ENCODE measurements around the gene SMARCD2. TPM values are rescaled to one million over a fixed set of nuclear protein-coding genes. Genes with fewer than 3 reads are reported as not detected.
A peak's percentile ranks its signal among the peaks of the same experiment; 100 is the strongest.

SMARCD2 gene
- total RNA-seq, 2 donors from 2014 or later = 82.7 to 112 TPM

DNA sequence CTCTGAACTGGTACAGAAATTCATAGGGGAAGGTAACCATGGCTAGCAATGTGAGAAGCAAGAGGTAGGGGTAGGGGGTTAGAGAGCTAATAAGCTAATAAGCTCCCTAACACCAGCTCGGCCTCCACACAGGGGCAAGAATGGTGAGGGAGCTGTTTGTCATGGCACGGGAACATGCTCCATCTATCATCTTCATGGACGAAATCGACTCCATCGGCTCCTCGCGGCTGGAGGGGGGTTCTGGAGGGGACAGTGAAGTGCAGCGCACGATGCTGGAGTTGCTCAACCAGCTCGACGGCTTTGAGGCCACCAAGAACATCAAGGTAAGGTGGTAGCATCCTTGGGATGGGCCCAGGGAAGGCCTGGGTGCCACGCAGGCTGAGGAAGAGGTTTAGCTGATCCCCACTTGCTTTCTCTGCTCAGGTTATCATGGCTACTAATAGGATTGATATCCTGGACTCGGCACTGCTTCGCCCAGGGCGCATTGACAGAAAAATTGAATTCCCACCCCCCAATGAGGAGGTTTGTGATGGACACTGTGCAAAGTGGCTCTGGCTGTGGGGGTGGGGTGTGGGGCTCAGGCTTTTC is 11.5 kb downstream of the SMARCD2 start:
- Mint-ChIP-seq H3K4me3 (peak overlapping the region; percentile 91), H3K27me3 (no peaks in the 10 kb centered on the region), H3K4me1 (peaks cover 26% of the 10 kb centered on the region)

GRCh38 chr17:63830278-63830677 is 12.2 kb downstream of the SMARCD2 start:
- H3K36me3 Mint-ChIP-seq (ENCODE audit: low read depth) = peaks cover 100% of the 10 kb centered on the region
- H3K27me3 Mint-ChIP-seq = no peaks in the 10 kb centered on the region
- peak overlapping the region; percentile 80 for H3K27ac Mint-ChIP-seq
- H3K4me1 Mint-ChIP-seq = peaks cover 30% of the 10 kb centered on the region
- no peak for ATAC-seq (replicated peaks)
- no peaks in the 10 kb centered on the region for H3K9me3 Mint-ChIP-seq
- H3K4me3 Mint-ChIP-seq = peak overlapping the region; percentile 91

More for the DNA sequence above, 11.5 kb downstream of the SMARCD2 start:
- peaks cover 100% of the 10 kb centered on the region for H3K36me3 Mint-ChIP-seq (ENCODE audit: low read depth)
- H3K9me3 Mint-ChIP-seq = no peaks in the 10 kb centered on the region
- ATAC-seq (replicated peaks) = no peak
- H3K27ac Mint-ChIP-seq = peak overlapping the region; percentile 80

DNA sequence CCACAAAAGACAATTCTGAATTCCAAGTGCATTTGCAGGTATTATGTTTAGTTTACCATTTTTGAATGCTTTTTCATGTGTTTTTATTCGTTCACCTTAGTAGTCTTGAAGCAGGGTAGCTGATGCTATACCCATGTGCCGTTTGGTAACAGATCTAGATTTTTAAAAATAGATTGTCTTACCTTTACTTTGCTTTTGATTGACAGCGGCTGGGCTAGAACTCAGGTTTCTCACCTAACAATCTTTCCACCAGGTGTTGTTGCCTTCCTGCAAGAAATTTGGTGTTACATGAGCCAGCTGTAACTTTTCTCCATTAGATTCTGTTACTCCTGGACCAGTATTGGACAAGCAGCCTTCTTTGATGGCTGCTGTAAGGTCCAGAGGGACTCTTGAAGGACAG is 13.5 kb downstream of the SMARCD2 start:
- Mint-ChIP-seq H3K4me1 (peaks cover 39% of the 10 kb centered on the region), H3K9me3 (no peaks in the 10 kb centered on the region), H3K4me3 (peak overlapping the region; percentile 91), H3K36me3 (ENCODE audit: low read depth) (peaks cover 100% of the 10 kb centered on the region), H3K27me3 (no peaks in the 10 kb centered on the region), H3K27ac (peak overlapping the region; percentile 80)
- no peak for ATAC-seq (replicated peaks)

- ATAC-seq (replicated peaks) = no peak
- Mint-ChIP-seq H3K27me3 (no peaks in the 10 kb centered on the region), H3K27ac (peak overlapping the region; percentile 98), H3K36me3 (ENCODE audit: low read depth) (peaks cover 100% of the 10 kb centered on the region), H3K9me3 (no peaks in the 10 kb centered on the region), H3K4me3 (peak overlapping the region; percentile 91), H3K4me1 (peaks cover 44% of the 10 kb centered on the region)
Measured at GRCh38 chr17:63827801-63828221, 14.7 kb downstream of the SMARCD2 start.

DNA sequence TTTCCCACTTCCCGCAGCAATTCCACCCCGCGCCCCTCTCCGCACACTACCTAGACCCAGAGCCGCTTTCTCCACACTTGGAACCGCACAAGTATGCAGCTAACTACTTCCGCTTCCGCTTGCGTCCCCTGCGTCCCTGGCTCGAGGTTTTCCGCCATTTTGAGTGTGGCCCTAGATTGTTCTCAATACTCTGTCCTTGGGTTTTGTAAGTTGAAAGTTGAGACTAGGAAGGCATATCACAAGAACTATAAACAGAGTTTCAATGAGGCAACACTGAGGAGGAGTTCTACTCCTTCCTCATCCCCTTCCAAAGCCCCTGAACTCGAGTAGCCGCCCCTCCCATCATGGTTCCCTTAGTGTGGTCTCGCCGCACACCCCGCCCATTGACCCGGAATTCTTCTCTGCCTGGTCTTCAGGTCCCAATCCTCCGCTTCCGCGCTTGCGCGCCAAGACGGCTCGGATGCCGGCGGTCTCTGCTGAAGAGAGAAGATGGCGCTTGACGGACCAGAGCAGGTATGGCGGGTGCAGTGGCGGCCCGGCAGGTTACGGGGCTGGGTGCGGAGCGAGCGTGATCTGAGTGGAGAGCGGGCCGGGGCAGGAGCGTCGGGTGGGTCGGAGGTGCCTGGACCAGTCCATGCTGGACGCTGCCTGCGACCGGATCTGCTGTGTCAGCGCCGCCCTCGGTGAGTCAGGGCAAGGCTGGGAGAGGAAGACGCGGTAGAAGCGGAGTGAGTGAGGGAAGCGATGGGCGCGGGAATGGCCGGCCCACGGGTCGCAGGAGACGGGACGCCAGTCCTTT is 15.3 kb downstream of the SMARCD2 start, which contains the start of the genes FTSJ3 and PSMC5:
Gene FTSJ3 (minus strand): TSS at position 662 of the 799 bp plus-strand sequence. CDS start 761 bp downstream, outside the sequence.
Gene PSMC5 (plus strand): TSS at position 430 of the 799 bp plus-strand sequence. CDS start 60 bp downstream, at position 490.
- Mint-ChIP-seq H3K4me1 (peaks cover 45% of the 10 kb centered on the region), H3K36me3 (ENCODE audit: low read depth) (peaks cover 100% of the 10 kb centered on the region), H3K27ac (peak within 1 kb of the TSS; percentile 98), H3K27me3 (no peaks in the 10 kb centered on the region), H3K4me3 (peak within 1 kb of the TSS; percentile 91), H3K9me3 (no peaks in the 10 kb centered on the region)
- peak; percentile 96 for ATAC-seq (replicated peaks)

- peak overlapping the region; percentile 98 for H3K27ac Mint-ChIP-seq
- H3K36me3 Mint-ChIP-seq (ENCODE audit: low read depth) = peaks cover 100% of the 10 kb centered on the region
- ATAC-seq (replicated peaks) = no peak
- H3K4me1 Mint-ChIP-seq = peaks cover 49% of the 10 kb centered on the region
- no peaks in the 10 kb centered on the region for H3K9me3 Mint-ChIP-seq
- H3K27me3 Mint-ChIP-seq = no peaks in the 10 kb centered on the region
- peak overlapping the region; percentile 91 for H3K4me3 Mint-ChIP-seq
Measured at GRCh38 chr17:63826468-63827001, 15.9 kb downstream of the SMARCD2 start.

- Mint-ChIP-seq H3K9me3 (no peaks in the 10 kb centered on the region), H3K36me3 (ENCODE audit: low read depth) (peaks cover 100% of the 10 kb centered on the region), H3K4me1 (peaks cover 34% of the 10 kb centered on the region), H3K4me3 (peak overlapping the region; percentile 26), H3K27ac (peak overlapping the region; percentile 60), H3K27me3 (no peaks in the 10 kb centered on the region)
- no peak for ATAC-seq (replicated peaks)
Measured at GRCh38 chr17:63824362-63824761, 18.1 kb downstream of the SMARCD2 start.

DNA sequence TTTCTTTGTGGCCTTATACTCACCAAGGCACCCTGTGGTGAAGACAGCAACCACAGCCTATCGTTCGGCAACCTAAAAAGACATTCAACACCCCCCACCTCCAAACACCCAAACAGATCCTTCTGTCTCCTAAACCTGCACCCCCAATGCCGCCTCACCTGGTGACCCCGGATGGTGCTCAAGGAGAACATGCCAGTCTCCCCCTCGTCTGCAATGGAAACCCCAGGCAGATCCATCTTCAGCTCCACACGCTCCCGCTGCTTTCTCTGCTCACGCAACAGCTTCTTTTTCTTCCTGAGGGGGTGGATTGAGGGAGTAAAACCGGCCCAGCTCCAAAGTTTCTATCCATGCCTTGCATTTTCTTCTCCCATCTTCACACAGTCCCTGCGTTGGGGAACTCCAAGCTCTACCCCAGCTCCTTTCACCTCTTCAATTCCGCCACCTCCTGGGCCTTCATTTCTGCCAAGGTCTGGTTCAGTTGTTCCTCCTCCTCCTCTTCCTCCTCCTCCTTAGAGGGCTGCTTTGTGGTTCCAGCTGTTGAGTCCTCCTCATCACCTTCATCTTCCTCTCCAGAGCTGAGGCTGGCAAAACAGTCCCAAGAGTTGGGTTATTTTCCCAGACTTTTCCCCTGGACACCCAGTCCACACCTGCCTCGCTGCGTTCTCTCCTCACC is 18.7 kb downstream of the SMARCD2 start:
- no peak for ATAC-seq (replicated peaks)
- Mint-ChIP-seq H3K4me3 (peak overlapping the region; percentile 26), H3K36me3 (ENCODE audit: low read depth) (peaks cover 100% of the 10 kb centered on the region), H3K9me3 (no peaks in the 10 kb centered on the region), H3K27me3 (no peaks in the 10 kb centered on the region), H3K4me1 (peaks cover 28% of the 10 kb centered on the region), H3K27ac (peak overlapping the region; percentile 60)

- peak overlapping the region; percentile 60 for H3K27ac Mint-ChIP-seq
- H3K4me3 Mint-ChIP-seq = peak overlapping the region; percentile 38
- no peak for ATAC-seq (replicated peaks)
- H3K27me3 Mint-ChIP-seq = no peaks in the 10 kb centered on the region
- peaks cover 100% of the 10 kb centered on the region for H3K36me3 Mint-ChIP-seq (ENCODE audit: low read depth)
- peaks cover 28% of the 10 kb centered on the region for H3K4me1 Mint-ChIP-seq
- no peaks in the 10 kb centered on the region for H3K9me3 Mint-ChIP-seq
Measured at GRCh38 chr17:63822537-63822936, 19.9 kb downstream of the SMARCD2 start.

- H3K36me3 Mint-ChIP-seq (ENCODE audit: low read depth) = peaks cover 100% of the 10 kb centered on the region
- no peaks in the 10 kb centered on the region for H3K9me3 Mint-ChIP-seq
- no peaks in the 10 kb centered on the region for H3K27me3 Mint-ChIP-seq
- H3K4me1 Mint-ChIP-seq = peaks cover 28% of the 10 kb centered on the region
- peak overlapping the region; percentile 38 for H3K4me3 Mint-ChIP-seq
- H3K27ac Mint-ChIP-seq = peak overlapping the region; percentile 60
- no peak for ATAC-seq (replicated peaks)
Measured at GRCh38 chr17:63821804-63822203, 20.7 kb downstream of the SMARCD2 start.

DNA sequence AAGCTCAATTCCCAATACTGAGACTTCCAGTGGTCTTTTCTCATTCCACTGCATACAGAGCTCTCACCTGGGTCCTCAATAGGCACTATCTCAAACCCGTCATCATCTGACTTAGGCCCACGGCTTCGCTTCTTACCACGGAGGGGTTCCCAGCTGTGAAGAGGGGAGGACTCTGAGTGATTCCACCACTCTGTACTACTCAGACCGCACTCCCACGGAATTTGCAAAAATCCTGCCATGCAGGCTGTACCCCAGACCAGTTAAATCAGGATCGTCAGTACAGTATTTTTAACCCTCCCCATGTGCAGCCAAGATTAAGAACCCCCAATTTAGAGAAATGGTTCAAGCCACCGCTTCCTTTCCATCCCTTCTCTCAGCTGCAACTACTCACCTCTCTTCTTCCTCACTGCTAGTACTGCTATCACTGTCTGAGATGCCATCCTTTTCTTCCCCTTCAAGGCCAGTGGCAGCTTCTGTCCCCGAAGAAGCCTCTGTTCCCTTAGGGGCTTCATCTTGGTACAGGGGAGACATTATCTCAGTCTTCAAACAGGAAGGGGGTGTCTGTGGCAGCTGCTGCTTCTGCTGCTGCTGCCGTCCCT is 21.4 kb downstream of the SMARCD2 start:
- ATAC-seq (replicated peaks) = no peak
- Mint-ChIP-seq H3K27ac (peak overlapping the region; percentile 71), H3K36me3 (ENCODE audit: low read depth) (peaks cover 100% of the 10 kb centered on the region), H3K27me3 (no peaks in the 10 kb centered on the region), H3K9me3 (no peaks in the 10 kb centered on the region), H3K4me3 (peak overlapping the region; percentile 38), H3K4me1 (peaks cover 28% of the 10 kb centered on the region)

DNA sequence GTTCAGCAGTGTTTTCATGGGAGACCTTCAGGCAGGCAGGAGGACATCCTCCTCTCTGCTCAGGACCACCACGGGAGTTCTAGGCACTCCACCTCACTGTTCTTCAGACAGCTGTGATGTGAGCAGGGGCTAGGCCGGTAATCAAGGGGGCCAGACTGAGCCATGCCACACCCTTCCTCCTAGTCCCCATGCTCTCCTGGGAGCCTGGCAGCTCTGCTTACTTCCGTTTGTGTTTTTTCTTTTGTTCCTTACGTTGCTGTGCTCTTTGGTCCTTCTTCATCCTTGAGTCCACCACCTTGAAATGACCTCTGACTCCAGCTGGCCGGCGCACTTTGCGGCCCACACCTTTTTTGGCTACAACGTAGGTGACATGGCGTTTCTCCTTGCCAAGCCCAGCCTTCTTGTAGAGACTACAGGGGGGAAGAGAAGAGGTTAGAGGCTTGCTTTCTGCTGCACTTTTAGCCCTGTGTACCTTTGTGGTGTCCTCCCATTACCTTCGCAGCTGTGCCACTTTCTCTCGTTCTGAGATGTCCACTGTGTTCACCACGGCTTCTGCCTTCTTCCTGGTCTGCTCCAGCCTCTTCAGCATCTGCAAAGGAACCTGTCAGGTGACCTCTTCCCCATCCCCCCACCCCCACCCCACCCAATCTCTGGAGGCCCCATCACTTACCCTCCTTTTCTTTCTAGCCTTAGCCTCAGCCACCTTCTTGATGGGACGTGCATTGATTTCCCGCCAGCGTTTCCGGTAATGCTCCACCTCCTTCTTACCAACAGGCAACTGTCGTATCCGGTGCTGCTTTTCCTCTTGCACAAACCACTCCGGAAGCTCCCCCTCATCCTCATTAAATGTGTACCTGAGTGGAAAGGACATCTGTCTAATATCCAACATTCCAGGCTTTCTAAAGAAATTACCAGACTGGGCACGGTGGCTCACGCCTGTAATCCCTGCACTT is 22.6 kb downstream of the SMARCD2 start:
- Mint-ChIP-seq H3K36me3 (ENCODE audit: low read depth) (peaks cover 100% of the 10 kb centered on the region), H3K27ac (peak overlapping the region; percentile 71)
- peak; percentile 36 for ATAC-seq (replicated peaks)

GRCh38 chr17:63819131-63819530 is 23.4 kb downstream of the SMARCD2 start:
- Mint-ChIP-seq H3K4me1 (peaks cover 12% of the 10 kb centered on the region), H3K27ac (peak overlapping the region; percentile 71), H3K27me3 (no peaks in the 10 kb centered on the region), H3K9me3 (no peaks in the 10 kb centered on the region), H3K36me3 (ENCODE audit: low read depth) (peaks cover 100% of the 10 kb centered on the region), H3K4me3 (peak overlapping the region; percentile 5)
- ATAC-seq (replicated peaks) = no peak

More for the DNA sequence above, 22.6 kb downstream of the SMARCD2 start:
- Mint-ChIP-seq H3K27me3 (no peaks in the 10 kb centered on the region), H3K4me1 (peaks cover 19% of the 10 kb centered on the region), H3K4me3 (peak overlapping the region; percentile 38), H3K9me3 (no peaks in the 10 kb centered on the region)
